Activated effector memory CD4-positive, alpha-beta T cell treated with anti-CD3 and anti-CD28 coated beads, Interleukin-2, amount 50 U/mL, for 16 hours (primary cell): ENCODE data around the gene SPANXC.
"Not testable (repeated sequence)": the region's sequence is repeated elsewhere in the genome, so short reads cannot be mapped to it uniquely, and the experiment has no call there.

Experiments used
- DNase-seq: peaks from one replicate; pipeline ENCODE4 v3.0.0-alpha.2; 2020

SPANXC gene

GRCh38 chrX:141242417-141242816 is at the start of gene SPANXC:
Gene SPANXC (minus strand): TSS chrX:141242517. CDS start chrX:141242457, 60 bp downstream.
- DNase-seq, result not testable (repeated sequence)

GRCh38 chrX:141279476-141279875 is 37.2 kb upstream of the SPANXC start:
- no peak for DNase-seq

GRCh38 chrX:141278306-141278705 is 36.0 kb upstream of the SPANXC start:
- DNase-seq, result no peak

GRCh38 chrX:141258080-141258479 is 15.8 kb upstream of the SPANXC start:
- no peak for DNase-seq

- no peak for DNase-seq
Observed at GRCh38 chrX:141221611-141222010, 20.7 kb downstream of the SPANXC start.

- no peak for DNase-seq
Observed at GRCh38 chrX:141220342-141221008, 21.8 kb downstream of the SPANXC start.

- no peak for DNase-seq
Observed at GRCh38 chrX:141214196-141214595, 28.1 kb downstream of the SPANXC start.

GRCh38 chrX:141201962-141202361 is 40.4 kb downstream of the SPANXC start:
- no peak for DNase-seq
